Measurements from ENCODE around the gene SCP2.

- TF ChIP-seq CTCF (conservative IDR thresholded peaks at IDR 0.05; ENCODE audit: low read length) (no peak), EZH2phosphoT487 (IDR thresholded peaks at IDR 0.05; ENCODE audit: borderline replicate concordance) (no peak)
Observed at GRCh38 chr1:52937433-52938182, 10.5 kb downstream of the SCP2 start.

Measured in Loucy (cell line).